ENCODE measurements around the gene RPL35. TPM values are rescaled to one million over a fixed set of nuclear protein-coding genes. Genes with fewer than 3 reads are reported as not detected.
A peak's percentile ranks its signal among the peaks of the same experiment; 100 is the strongest.

RPL35 gene
- total RNA-seq, 4 donors from 2014 or later: 1,125 to 3,077 (median 1,901) TPM

- intact Hi-C loops (cut with DNase I): loop anchor here (5.0 kb wide), 1 partner anchor 37 kb away; the partner anchor contains the start of gene OLFML2A
- Histone ChIP-seq H3K27ac (replicated peaks in 1 of 4) (peak overlapping the region in 1 of 4 donors; percentile 1), H3K36me3 (peaks cover 0 to 22% (median 11%) of the 10 kb centered on the region in 4 donors), H3K4me3 (no peak overlapping the region), H3K9me3 (no peaks in the 10 kb centered on the region), H3K4me1 (peaks cover 18 to 41% (median 39%) of the 10 kb centered on the region in 4 donors), H3K27me3 (no peaks in the 10 kb centered on the region)
- DNase-seq (ENCODE audit: extremely low spot score): no peak
- TF ChIP-seq POLR2A (IDR thresholded peaks at IDR 0.05; ENCODE audit: low read depth) (no peak), POLR2AphosphoS5 (IDR thresholded peaks at IDR 0.05) (no peak), CTCF (IDR thresholded peaks at IDR 0.05) (no peak), EP300 (IDR thresholded peaks at IDR 0.05) (no peak)
- 74% methylated on average over 5 of the region's 5 CpGs for WGBS
Observed at GRCh38 chr9:124814164-124814535, 47.6 kb downstream of the RPL35 start.

DNA sequence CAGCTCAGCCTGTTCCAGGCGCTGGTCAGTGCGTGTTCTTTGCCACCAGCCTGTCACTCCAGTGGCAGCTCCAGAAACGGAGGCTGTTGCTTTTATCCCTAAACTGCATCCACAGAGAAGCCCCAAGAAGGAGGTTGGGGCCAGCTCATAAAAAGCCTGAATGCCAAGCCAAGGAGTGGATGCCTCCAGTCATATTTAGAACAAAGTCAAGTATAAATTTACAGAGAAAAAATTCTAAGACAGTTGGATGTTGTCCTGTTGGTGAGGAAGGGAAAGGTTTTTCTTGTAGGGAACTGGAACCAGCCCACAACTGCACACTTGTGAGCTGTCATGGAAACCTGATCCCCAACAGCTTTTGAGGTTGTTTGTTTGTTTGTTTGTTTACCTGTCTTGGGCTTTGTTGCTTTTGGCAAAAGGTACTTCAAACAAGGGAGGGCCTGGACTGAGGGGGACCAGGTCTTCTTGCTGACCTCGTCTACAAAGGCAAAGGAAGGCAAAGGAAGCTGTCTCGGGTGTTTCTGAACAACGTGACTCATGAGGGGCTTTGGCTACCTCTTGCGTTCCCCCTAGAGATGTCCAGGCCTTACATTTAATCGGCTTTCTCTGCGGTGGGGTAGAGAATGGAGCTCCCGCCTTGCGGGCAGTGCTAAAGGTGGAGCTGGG lies 48.1 kb downstream of the RPL35 start:
- Histone ChIP-seq H3K36me3 (peaks cover 0 to 22% (median 13%) of the 10 kb centered on the region in 4 donors), H3K9me3 (no peaks in the 10 kb centered on the region), H3K4me1 (peaks cover 15 to 41% (median 37%) of the 10 kb centered on the region in 4 donors), H3K27me3 (no peaks in the 10 kb centered on the region), H3K4me3 (no peak overlapping the region), H3K27ac (replicated peaks in 1 of 4) (peak overlapping the region; percentile 68 to 81 (median 74))
- DNase-seq (ENCODE audit: extremely low spot score): no peak
- 70% methylated on average over 11 of the region's 11 CpGs for WGBS
- TF ChIP-seq EP300 (IDR thresholded peaks at IDR 0.05) (no peak), CTCF (IDR thresholded peaks at IDR 0.05) (no peak), POLR2AphosphoS5 (IDR thresholded peaks at IDR 0.05) (no peak), POLR2A (IDR thresholded peaks at IDR 0.05; ENCODE audit: low read depth) (no peak)
- intact Hi-C loops (cut with DNase I): loop anchor here (5.0 kb wide), 1 partner anchor 36 kb away; the partner anchor contains the start of gene OLFML2A

DNA sequence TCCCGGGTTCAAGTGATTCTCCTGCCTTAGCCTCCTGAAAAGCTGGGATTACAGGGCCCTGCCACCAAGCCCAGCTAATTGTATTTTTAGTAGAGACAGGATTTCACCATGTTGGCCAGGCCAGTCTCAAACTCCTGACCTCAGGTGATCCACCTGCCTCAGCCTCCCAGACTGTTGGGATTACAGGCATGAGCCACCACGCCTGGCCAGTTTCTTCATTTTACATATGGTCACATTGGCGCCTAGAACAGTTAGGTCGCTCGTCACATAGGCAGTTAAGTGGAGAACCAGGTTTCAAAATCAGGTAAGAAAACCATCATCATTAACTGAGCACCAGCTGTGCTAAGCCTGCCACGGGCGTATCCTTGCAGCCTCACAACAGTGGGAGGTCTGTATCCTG lies 48.7 kb downstream of the RPL35 start:
- intact Hi-C loops (cut with DNase I): loop anchor here (5.0 kb wide), 1 partner anchor 36 kb away; the partner anchor contains the start of gene OLFML2A
- H3K9me3 ChIP-seq: no peaks in the 10 kb centered on the region
- H3K36me3 ChIP-seq: peaks cover 0 to 27% (median 16%) of the 10 kb centered on the region in 4 donors
- WGBS: 83% methylated on average over 7 of the region's 7 CpGs
- no peak overlapping the region for H3K4me3 ChIP-seq
- H3K27ac ChIP-seq (replicated peaks in 1 of 4): peak overlapping the region; percentile 68 to 81 (median 74)
- no peaks in the 10 kb centered on the region for H3K27me3 ChIP-seq
- no peak for DNase-seq (ENCODE audit: extremely low spot score)
- peaks cover 13 to 41% (median 36%) of the 10 kb centered on the region in 4 donors for H3K4me1 ChIP-seq
- no peak for TF ChIP-seq POLR2A (IDR thresholded peaks at IDR 0.05; ENCODE audit: low read depth)
- TF ChIP-seq CTCF (IDR thresholded peaks at IDR 0.05): no peak
- no peak for TF ChIP-seq EP300 (IDR thresholded peaks at IDR 0.05)
- no peak for TF ChIP-seq POLR2AphosphoS5 (IDR thresholded peaks at IDR 0.05)

DNA sequence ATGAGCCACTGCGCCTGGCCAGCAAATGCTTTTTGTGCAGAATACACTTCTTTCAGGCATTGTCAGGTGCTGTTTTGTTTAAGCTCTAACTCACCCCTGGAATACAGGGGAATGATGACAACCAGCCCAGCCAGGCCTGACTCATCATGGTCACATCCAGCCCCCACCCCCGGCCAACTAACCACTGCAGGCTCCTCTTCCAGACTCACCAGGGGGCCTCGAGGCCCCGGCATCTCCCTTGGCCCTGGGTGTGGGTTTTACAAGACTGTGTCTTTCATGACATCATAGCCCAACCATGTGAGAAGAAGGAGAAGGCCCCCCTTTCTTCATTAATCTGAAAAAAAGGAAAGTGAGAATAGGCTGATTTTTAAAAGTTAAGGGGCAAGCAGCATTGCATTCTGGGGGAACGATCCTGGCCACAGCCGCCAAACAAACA lies 49.3 kb downstream of the RPL35 start:
- peaks cover 13 to 41% (median 36%) of the 10 kb centered on the region in 4 donors for H3K4me1 ChIP-seq
- H3K27me3 ChIP-seq: no peaks in the 10 kb centered on the region
- intact Hi-C loops (cut with DNase I): loop anchor here (5.0 kb wide), 1 partner anchor 35 kb away; the partner anchor contains the start of gene OLFML2A
- H3K4me3 ChIP-seq: no peak overlapping the region
- H3K36me3 ChIP-seq: peaks cover 0 to 33% (median 22%) of the 10 kb centered on the region in 4 donors
- 38% methylated on average over 6 of the region's 6 CpGs for WGBS
- peak overlapping the region; percentile 68 to 81 (median 74) for H3K27ac ChIP-seq (replicated peaks in 1 of 4)
- DNase-seq (ENCODE audit: extremely low spot score): no peak
- TF ChIP-seq EP300 (IDR thresholded peaks at IDR 0.05) (no peak), POLR2AphosphoS5 (IDR thresholded peaks at IDR 0.05) (peak; percentile 14 to 18)
- no peaks in the 10 kb centered on the region for H3K9me3 ChIP-seq

DNA sequence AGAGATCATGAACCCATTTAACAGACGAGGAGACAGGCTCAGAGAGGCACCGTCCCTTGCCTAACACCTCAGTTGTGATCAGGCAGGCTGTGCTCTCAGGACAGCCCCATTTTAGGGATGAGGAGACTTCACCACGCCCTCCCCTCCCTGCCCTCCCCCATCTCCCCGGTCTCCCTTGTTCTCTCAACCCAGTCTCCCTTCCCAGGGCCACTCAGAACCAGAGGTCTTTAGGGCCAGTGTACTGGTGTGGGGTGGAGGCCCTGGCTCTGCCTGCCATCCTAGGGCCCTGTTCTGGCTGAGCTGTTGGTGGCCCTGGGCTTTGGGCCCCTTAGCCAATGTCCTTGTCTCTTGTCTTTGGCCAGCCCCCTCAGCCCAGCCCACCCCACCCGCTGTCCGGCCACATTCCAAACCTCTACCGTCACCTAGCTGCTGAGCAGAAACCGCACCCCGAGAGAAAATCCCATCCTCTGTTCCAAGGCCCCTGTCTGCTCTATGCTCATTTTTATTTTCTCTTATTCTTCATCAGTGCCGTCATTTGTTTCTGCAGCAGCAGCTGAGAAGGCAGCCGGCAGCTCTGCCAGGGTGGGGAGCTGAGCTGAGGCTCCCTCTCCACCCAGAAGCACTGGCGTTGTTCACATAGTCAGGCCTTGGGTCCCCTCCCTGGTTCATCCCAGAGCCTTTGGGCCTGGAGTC lies 50.9 kb downstream of the RPL35 start:
- Histone ChIP-seq H3K27me3 (no peaks in the 10 kb centered on the region), H3K4me3 (no peak overlapping the region), H3K27ac (replicated peaks in 1 of 4) (peak overlapping the region; percentile 68 to 81 (median 74)), H3K4me1 (peaks cover 13 to 41% (median 36%) of the 10 kb centered on the region in 4 donors), H3K36me3 (peaks cover 0 to 34% (median 22%) of the 10 kb centered on the region in 4 donors), H3K9me3 (no peaks in the 10 kb centered on the region)
- intact Hi-C loops (cut with DNase I): loop anchor here (5.0 kb wide), 1 partner anchor 34 kb away; the partner anchor contains the start of gene OLFML2A
- TF ChIP-seq CTCF (IDR thresholded peaks at IDR 0.05): no peak
- TF ChIP-seq POLR2A (IDR thresholded peaks at IDR 0.05; ENCODE audit: low read depth): no peak
- TF ChIP-seq EP300 (IDR thresholded peaks at IDR 0.05): no peak
- no peak for TF ChIP-seq POLR2AphosphoS5 (IDR thresholded peaks at IDR 0.05)
- 45% methylated on average over 12 of the region's 12 CpGs for WGBS
- no peak for DNase-seq (ENCODE audit: extremely low spot score)
